ENCODE data around the gene RNASEL. TPM values are rescaled to one million over a fixed set of nuclear protein-coding genes. Genes with fewer than 3 reads are reported as not detected.

RNASEL gene
- 3.5 TPM for total RNA-seq
- long read RNA-seq, full-length matches to known transcripts, result 5 of 7 reads
- long read RNA-seq, partial matches to known transcripts, result 1 of 7 reads
- long read RNA-seq, other reads (novel, unspliced or antisense), result 1 of 7 reads

GRCh38 chr1:182588500-182589396 is at the start of gene RNASEL:
Gene RNASEL, minus strand, starts transcription at chr1:182589256. Its CDS starts 2,450 bp downstream, at chr1:182586806.
- Histone ChIP-seq H3K4me3 (peak within 1 kb of the TSS; percentile 79), H3K4me1 (peaks cover 38% of the 10 kb centered on the region), H3K27ac (replicated peaks) (peak within 1 kb of the TSS; percentile 94), H3K9me3 (replicated peaks) (no peaks in the 10 kb centered on the region), H3K27me3 (ENCODE audit: low read depth) (no peaks in the 10 kb centered on the region), H3K36me3 (peaks cover 5% of the 10 kb centered on the region)
- no peak for TF ChIP-seq CTCF (IDR thresholded peaks at IDR 0.05; ENCODE audit: borderline replicate concordance)
- peak; percentile 68 for DNase-seq
- intact Hi-C loops (cut with micrococcal nuclease), result no loop called here

DNA sequence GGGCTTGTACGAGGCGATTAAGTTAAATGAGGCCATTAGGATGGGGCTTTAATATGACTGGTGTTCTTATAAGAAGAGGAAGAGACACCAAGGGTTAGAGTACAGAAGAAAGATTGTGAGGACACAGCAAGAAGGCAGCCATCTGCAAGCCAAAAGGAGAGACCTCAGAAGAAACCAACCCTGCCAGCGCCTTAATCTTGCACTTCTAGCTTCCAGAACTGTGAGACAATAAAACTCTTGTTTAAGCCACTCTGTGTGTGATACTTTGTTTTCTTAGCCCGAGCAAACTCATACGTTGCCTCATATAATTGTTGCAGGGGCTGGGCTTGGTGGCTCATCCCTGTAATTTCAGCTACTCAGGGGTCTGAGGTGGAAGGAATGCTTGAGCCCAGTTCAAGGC is 48.7 kb upstream of the RNASEL start:
- no peak for DNase-seq
- intact Hi-C loops (cut with micrococcal nuclease), result no loop called here
- H3K27me3 ChIP-seq (ENCODE audit: low read depth), result no peaks in the 10 kb centered on the region
- H3K9me3 ChIP-seq (replicated peaks), result no peaks in the 10 kb centered on the region
- no peak overlapping the region for H3K4me3 ChIP-seq
- no peak overlapping the region for H3K27ac ChIP-seq (replicated peaks)
- no peaks in the 10 kb centered on the region for H3K4me1 ChIP-seq
- H3K36me3 ChIP-seq, result no peaks in the 10 kb centered on the region
- no peak for TF ChIP-seq CTCF (IDR thresholded peaks at IDR 0.05; ENCODE audit: borderline replicate concordance)

DNA sequence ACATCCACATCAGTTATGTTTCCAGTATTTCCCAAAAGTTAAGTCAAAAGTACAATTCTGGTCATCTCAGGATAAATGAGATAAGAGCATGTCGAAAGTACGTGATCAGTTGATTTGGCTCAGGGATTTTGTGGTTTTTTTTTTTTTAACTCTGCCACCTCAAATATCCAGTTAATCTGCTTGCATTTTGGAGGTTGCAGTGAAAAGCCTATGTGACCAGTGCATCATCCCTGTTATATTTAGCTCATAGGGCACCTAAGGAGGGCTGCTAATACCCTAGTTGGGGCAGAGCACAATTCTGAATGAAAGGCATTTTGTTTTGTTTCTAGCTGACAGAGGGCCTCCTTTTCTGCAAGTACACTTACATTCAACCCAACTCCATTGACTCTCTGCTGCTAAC is 46.8 kb upstream of the RNASEL start:
- H3K9me3 ChIP-seq (replicated peaks), result no peaks in the 10 kb centered on the region
- DNase-seq, result no peak
- no peaks in the 10 kb centered on the region for H3K36me3 ChIP-seq
- no peak overlapping the region for H3K27ac ChIP-seq (replicated peaks)
- no peak for TF ChIP-seq CTCF (IDR thresholded peaks at IDR 0.05; ENCODE audit: borderline replicate concordance)
- no peak overlapping the region for H3K4me3 ChIP-seq
- H3K27me3 ChIP-seq (ENCODE audit: low read depth), result no peaks in the 10 kb centered on the region
- H3K4me1 ChIP-seq, result peaks cover 5% of the 10 kb centered on the region
- intact Hi-C loops (cut with micrococcal nuclease), result no loop called here

GRCh38 chr1:182634306-182635072 is 45.4 kb upstream of the RNASEL start:
- DNase-seq, result no peak
- H3K36me3 ChIP-seq, result no peaks in the 10 kb centered on the region
- intact Hi-C loops (cut with micrococcal nuclease), result no loop called here
- H3K4me1 ChIP-seq, result peaks cover 17% of the 10 kb centered on the region
- H3K9me3 ChIP-seq (replicated peaks), result no peaks in the 10 kb centered on the region
- H3K27ac ChIP-seq (replicated peaks), result no peak overlapping the region
- TF ChIP-seq CTCF (IDR thresholded peaks at IDR 0.05; ENCODE audit: borderline replicate concordance), result no peak
- H3K4me3 ChIP-seq, result no peak overlapping the region
- H3K27me3 ChIP-seq (ENCODE audit: low read depth), result no peaks in the 10 kb centered on the region

GRCh38 chr1:182633657-182634281 is 44.7 kb upstream of the RNASEL start:
- H3K9me3 ChIP-seq (replicated peaks), result no peaks in the 10 kb centered on the region
- H3K4me1 ChIP-seq, result peaks cover 24% of the 10 kb centered on the region
- H3K27ac ChIP-seq (replicated peaks), result no peak overlapping the region
- intact Hi-C loops (cut with micrococcal nuclease), result no loop called here
- H3K27me3 ChIP-seq (ENCODE audit: low read depth), result no peaks in the 10 kb centered on the region
- no peak overlapping the region for H3K4me3 ChIP-seq
- H3K36me3 ChIP-seq, result no peaks in the 10 kb centered on the region
- no peak for TF ChIP-seq CTCF (IDR thresholded peaks at IDR 0.05; ENCODE audit: borderline replicate concordance)
- no peak for DNase-seq

Data from left ventricle myocardium inferior (tissue), 1 donor.